SU-DHL-6 (cell line): ENCODE results near the gene PHGDH.

ENCODE experiments used
- CTCF ChIP-seq: fragments of 200-600 bp; sonication (generic); IDR thresholded peaks from one replicate; pipeline ENCODE4 v1.5.1; 2017; ENCODE audit warnings: antibody characterized with exemption, mild to moderate bottlenecking, low read length, moderate library complexity; ENCODE audit not compliant: insufficient read depth, poor library complexity, severe bottlenecking
- EZH2phosphoT487 ChIP-seq: fragments of 200-600 bp; sonication (generic), shearing (Covaris generic); conservative IDR thresholded peaks from 2 replicates; pipeline ENCODE4 v1.6.1; 2018; ENCODE audit warnings: mild to moderate bottlenecking, antibody characterized with exemption, low read length, moderate library complexity, mixed read lengths

- TF ChIP-seq CTCF (no peak), EZH2phosphoT487 (no peak)
Measured at GRCh38 chr1:119729044-119729443, 17.3 kb downstream of the PHGDH start.
